Head of caudate nucleus (tissue), 42 donors: Measurements from ENCODE around the gene SH2B3.

ENCODE experiments used
- DNase-seq, 42 donors: peaks; one replicate each; pipeline versions ENCODE4 v3.0.0 to v3.0.0-alpha.2; 2020 to 2021; ENCODE audit warnings: mixed read lengths in 7 of 42
- intact Hi-C: fragments of 100-400 bp; cut with DNase I; formaldehyde crosslinking; loops from one replicate; pipeline ENCODE4 v1.15.0; 2022

The SH2B3 gene

GRCh38 chr12:111406474-111407376 lies 1.0 kb downstream of the SH2B3 start:
- DNase-seq, result peak in 18 of 42 donors; percentile 39 to 67 (median 52)
- intact Hi-C loops, result loop anchor here (10.0 kb wide), 1 partner anchor 268 kb away; no protein-coding TSS in a partner anchor

DNA sequence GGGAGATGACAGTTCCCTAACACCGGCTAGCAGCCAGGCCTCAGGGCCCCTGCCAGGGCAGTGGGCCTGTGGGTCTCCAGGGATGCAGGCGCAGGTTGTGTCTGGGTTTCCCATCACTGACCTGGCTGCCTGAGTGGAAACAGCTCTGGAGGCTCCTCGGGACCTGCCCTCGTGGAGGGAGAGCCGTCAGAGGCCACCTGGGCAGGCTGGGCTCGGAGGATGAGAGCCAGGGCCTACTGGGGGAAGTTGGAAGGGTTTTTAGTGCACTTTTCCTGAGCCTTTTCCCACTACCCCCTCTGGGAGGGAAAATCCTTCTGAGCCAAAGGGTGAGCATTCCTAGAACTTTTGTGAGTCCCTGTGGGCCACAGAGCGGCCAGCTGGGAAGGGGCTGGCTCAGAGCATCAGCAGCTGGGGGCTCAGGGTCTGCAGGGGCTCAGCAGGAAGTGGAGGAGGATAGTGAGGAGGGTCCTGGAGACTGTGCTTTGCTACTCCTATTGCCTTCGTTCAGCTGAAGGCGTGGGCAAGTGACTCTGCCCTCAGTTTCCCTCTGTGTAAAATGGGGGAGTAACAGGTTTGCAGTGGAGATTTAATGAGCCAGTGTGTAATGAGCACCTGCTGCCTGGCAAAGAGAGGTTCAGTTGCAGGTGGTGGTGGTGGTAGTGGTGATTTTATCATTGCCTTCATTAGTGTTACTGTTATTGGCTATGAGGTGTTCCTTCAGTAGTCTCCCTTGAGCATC lies 1.8 kb downstream of the SH2B3 start:
- DNase-seq, result no peak
- intact Hi-C loops, result loop anchor here (10.0 kb wide), 1 partner anchor 267 kb away; no protein-coding TSS in a partner anchor

DNA sequence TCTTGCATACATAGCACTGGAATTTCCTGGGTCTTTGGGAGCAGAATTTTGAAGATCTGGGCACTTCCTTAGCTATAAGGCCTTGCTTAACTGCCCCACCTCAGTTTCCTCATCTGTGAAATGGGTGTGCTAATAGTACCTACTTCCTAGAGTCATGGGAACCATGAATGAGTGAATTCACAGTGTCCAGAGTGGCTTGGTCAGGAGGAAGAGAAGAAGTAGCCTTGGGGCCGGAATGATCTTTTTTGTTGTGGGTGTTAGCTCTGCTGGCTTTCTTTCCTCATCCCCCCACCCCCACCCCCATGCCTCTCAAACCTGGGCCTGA lies 2.4 kb downstream of the SH2B3 start:
- DNase-seq, result no peak
- intact Hi-C loops, result loop anchor here (10.0 kb wide), 1 partner anchor 267 kb away; no protein-coding TSS in a partner anchor

GRCh38 chr12:111408686-111409402 lies 3.1 kb downstream of the SH2B3 start:
- no peak for DNase-seq
- intact Hi-C loops, result loop anchor here (10.0 kb wide), 1 partner anchor 266 kb away; no protein-coding TSS in a partner anchor

- intact Hi-C loops, result loop anchor here (10.0 kb wide), 1 partner anchor 265 kb away; no protein-coding TSS in a partner anchor
- DNase-seq, result peak in 1 of 42 donors; percentile 39
Observed at GRCh38 chr12:111409403-111409779, 3.7 kb downstream of the SH2B3 start.

DNA sequence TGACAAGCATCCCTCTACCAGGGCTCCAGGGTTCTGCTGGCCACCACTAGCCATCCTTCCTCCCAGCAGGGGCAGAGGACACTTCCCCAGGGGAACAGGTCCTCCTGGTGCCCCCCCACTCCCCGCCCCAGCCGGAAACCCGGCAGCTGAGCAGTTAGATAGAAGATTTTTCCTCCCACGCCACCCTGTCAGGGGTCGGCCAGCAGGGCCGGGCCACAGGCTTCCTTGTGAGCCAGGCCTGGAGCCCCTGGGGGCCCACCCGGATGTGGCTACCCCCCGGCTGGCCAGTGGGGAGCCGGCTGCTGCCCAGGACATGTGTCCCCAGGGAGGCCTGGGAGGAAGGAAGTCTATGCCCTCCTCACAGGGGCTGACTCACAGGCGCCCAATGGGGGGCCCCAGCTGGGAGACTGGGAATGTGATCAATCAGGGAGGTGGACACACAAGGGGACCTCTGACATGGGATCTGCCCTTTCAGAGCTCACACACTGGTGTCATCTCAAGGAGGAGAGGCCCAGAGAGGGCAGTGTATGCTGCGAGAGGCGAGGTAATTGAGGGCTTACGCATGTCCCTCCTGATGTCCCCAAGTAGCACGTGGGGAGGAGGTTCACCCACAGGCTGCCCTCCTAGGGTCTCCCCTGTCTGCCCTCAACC lies 4.2 kb downstream of the SH2B3 start:
- intact Hi-C loops, result loop anchor here (10.0 kb wide), 1 partner anchor 265 kb away; no protein-coding TSS in a partner anchor
- peak in 9 of 42 donors; percentile 24 to 55 (median 35) for DNase-seq

- intact Hi-C loops, result no loop called here
- no peak for DNase-seq
Observed at GRCh38 chr12:111410431-111411184, 4.9 kb downstream of the SH2B3 start.

GRCh38 chr12:111411185-111411764 lies 5.6 kb downstream of the SH2B3 start:
- intact Hi-C loops, result no loop called here
- DNase-seq, result no peak

DNA sequence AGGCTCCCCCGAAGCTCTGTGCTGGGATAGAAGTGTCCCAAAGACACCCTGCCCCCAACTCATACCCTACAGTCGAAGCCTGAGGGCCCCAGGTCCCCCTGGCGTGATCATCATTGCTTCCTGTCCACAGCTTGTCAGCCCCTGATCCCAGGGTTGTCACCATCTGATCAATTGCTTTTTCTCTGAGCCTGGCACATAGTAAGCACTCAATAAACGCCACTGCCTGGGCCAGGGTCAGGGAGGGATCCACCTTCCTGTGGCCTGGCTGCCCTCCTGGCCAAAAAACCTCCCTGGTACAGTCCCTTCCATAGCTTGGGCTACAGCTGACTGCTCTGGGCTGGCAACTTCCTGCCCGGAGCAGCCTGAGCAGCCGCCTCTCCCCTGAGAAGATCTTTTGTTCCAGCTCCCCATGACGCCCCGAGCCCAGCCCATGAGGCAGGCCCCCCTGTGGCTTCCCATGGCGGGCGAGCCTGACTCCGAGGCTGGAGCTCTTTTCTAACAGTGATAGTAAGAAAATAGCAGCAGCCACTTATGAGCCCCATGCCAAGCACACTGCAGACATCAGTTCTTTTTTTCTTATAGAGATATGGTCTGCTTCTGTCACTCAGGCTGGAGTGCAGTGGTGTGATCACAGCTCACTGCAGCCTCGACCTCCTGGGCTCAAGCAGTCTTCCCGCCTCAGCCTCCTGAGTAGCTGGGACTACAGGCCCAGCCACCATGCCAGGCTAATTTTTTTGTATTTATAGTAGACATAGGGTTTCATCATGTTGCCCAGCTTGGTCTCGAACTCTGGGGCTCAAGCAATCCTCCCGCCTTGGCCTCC lies 6.5 kb downstream of the SH2B3 start:
- DNase-seq, result peak in 34 of 42 donors; percentile 28 to 79 (median 54)

GRCh38 chr12:111412830-111413441 lies 7.2 kb downstream of the SH2B3 start:
- intact Hi-C loops, result no loop called here
- DNase-seq, result no peak

More for the DNA sequence above, 6.5 kb downstream of the SH2B3 start:
- intact Hi-C loops, result no loop called here

GRCh38 chr12:111413442-111414086 lies 7.8 kb downstream of the SH2B3 start:
- DNase-seq, result peak in 1 of 42 donors; percentile 48
- intact Hi-C loops, result no loop called here

DNA sequence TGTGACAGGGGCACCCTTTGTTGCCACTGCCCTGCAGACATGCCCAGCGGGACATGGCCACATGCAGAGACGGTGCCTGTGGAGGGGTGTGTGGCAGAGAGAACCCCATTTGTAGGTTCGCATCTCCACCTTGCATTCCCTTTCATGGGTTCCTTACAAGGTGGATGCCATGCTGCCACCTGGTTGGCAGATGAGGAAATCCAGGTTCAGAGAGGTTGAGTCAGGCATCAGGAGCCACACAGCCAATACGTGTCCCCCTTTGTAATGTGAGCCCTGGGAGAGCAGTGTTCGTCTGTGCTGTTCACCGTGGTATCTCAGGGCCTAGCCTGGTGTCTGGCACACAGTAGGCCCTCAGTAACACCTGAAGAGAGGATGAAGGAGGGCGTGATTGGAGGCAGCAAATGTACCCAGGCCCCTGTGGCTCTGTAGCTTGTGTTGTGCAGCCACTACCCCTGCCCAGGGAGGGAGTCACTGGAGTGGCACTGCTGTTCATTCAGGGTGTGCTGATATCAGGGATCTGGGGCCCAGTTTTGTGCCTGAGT lies 9.1 kb downstream of the SH2B3 start:
- intact Hi-C loops, result no loop called here
- DNase-seq, result no peak

DNA sequence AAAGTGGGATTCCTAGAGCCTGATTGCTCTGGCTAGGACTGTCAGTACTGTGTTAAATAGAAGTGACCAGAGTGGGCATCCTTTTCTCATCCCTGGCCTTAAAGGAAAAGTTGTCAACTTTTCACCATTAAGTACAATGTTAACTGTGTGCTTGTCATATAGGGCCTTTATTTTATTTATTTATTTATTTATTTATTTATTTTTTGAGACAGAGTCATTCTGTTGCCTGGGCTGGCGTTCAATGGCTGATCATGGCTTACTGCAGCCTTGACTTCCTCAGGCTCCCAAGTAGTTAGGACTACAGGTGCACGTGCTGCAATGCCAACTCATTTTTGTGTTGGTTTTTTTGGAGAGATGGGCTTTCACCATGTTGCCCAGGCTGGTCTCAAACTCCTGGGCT lies 11.6 kb downstream of the SH2B3 start:
- intact Hi-C loops, result no loop called here
- DNase-seq, result no peak

DNA sequence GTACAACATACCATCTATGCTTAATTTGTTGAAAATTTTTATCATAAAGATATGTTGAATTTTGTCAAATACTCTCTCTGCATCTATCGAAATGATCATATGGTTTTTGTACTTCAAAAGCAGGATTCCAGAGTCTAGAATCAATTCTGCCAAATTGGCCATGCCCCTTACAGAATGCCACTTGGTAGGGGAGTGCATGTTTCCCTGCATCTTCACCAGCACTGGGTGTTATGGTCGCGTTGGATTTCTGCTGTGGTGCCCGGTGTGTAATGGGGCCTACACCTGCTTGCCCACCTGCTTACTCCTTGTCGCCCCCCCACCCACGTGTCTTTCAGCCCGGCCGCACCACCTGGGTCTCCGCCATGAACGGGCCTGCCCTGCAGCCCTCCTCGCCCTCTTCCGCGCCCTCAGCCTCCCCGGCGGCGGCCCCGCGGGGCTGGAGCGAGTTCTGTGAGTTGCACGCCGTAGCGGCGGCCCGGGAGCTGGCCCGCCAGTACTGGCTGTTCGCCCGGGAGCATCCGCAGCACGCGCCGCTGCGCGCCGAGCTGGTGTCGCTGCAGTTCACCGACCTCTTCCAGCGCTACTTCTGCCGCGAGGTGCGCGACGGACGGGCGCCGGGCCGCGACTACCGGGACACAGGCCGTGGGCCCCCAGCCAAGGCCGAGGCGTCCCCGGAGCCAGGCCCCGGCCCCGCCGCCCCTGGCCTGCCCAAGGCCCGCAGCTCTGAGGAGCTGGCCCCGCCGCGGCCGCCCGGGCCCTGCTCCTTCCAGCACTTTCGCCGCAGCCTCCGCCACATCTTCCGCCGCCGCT lies 12.3 kb downstream of the SH2B3 start:
- DNase-seq, result no peak
- intact Hi-C loops, result no loop called here

GRCh38 chr12:111418594-111418880 lies 12.8 kb downstream of the SH2B3 start:
- intact Hi-C loops, result no loop called here
- no peak for DNase-seq
